Activated CD8-positive, alpha-beta memory T cell treated with anti-CD3 and anti-CD28 coated beads for 48 hours (primary cell): Measurements from ENCODE around the gene MBOAT7.
A peak's percentile ranks its signal among the peaks of the same experiment; 100 is the strongest.

Source experiments
- DNase-seq, 3 experiments: peaks; one replicate each; pipeline ENCODE4 v3.0.0-alpha.2; 2020; ENCODE audit warnings: low read depth in 2 of 3, low spot score in 2 of 3

MBOAT7 gene

GRCh38 chr19:54145541-54146158 is 43.7 kb downstream of the MBOAT7 start:
- DNase-seq = no peak

- no peak for DNase-seq
Observed at GRCh38 chr19:54142166-54142780, 47.1 kb downstream of the MBOAT7 start.

GRCh38 chr19:54141356-54141755 is 48.0 kb downstream of the MBOAT7 start:
- no peak for DNase-seq

GRCh38 chr19:54138489-54139256 is 50.7 kb downstream of the MBOAT7 start:
- DNase-seq = no peak

GRCh38 chr19:54137699-54138488 is 51.5 kb downstream of the MBOAT7 start, which contains the start of gene CNOT3:
Gene CNOT3 (plus strand): TSS chr19:54137762. CDS start chr19:54142979, 5,217 bp downstream.
- no peak for DNase-seq

- DNase-seq = peak; percentile 82 to 99 (median 94)
Observed at GRCh38 chr19:54136864-54137698, 52.3 kb downstream of the MBOAT7 start.

- DNase-seq = no peak
Observed at GRCh38 chr19:54136086-54136863, 53.1 kb downstream of the MBOAT7 start.

- no peak for DNase-seq
Observed at GRCh38 chr19:54133957-54134590, 55.3 kb downstream of the MBOAT7 start.

- no peak for DNase-seq
Observed at GRCh38 chr19:54133312-54133956, 55.9 kb downstream of the MBOAT7 start.

- DNase-seq = no peak
Observed at GRCh38 chr19:54129617-54129996, 59.8 kb downstream of the MBOAT7 start.

- DNase-seq = no peak
Observed at GRCh38 chr19:54128796-54129616, 60.4 kb downstream of the MBOAT7 start.

- no peak for DNase-seq
Observed at GRCh38 chr19:54128441-54128725, 61.0 kb downstream of the MBOAT7 start.

GRCh38 chr19:54127688-54128440 is 61.5 kb downstream of the MBOAT7 start:
- no peak for DNase-seq

GRCh38 chr19:54125713-54126112 is 63.7 kb downstream of the MBOAT7 start:
- no peak for DNase-seq

GRCh38 chr19:54124393-54124792 is 65.0 kb downstream of the MBOAT7 start:
- no peak for DNase-seq

- DNase-seq = no peak
Observed at GRCh38 chr19:54123682-54124081, 65.7 kb downstream of the MBOAT7 start.
